EH (cell line): ENCODE measurements around the gene S100A6.

Experiments used
- DNase-seq: peaks from one replicate; pipeline ENCODE4 v3.0.0-alpha.2; 2015; ENCODE audit warnings: low read depth

The S100A6 gene

GRCh38 chr1:153545067-153546055, 9.6 kb upstream of the S100A6 start, which contains the start of gene S100A4:
S100A4 (minus strand) TSS chr1:153545806; CDS start chr1:153544794, 1,012 bp downstream.
- DNase-seq = peak; percentile 96

GRCh38 chr1:153544453-153545066, 8.8 kb upstream of the S100A6 start:
- no peak for DNase-seq

GRCh38 chr1:153543736-153544135, 7.9 kb upstream of the S100A6 start:
- no peak for DNase-seq

- no peak for DNase-seq
Observed at GRCh38 chr1:153542956-153543711, 7.3 kb upstream of the S100A6 start.

- no peak for DNase-seq
Observed at GRCh38 chr1:153541641-153542590, 6.1 kb upstream of the S100A6 start.

- peak; percentile 69 for DNase-seq
Observed at GRCh38 chr1:153540394-153541361, 4.9 kb upstream of the S100A6 start, which contains the start of gene S100A5. S100A5 (minus strand) TSS chr1:153540934; CDS start chr1:153540191, 743 bp downstream.

- DNase-seq = no peak
Observed at GRCh38 chr1:153539395-153540093, 3.8 kb upstream of the S100A6 start.

GRCh38 chr1:153538315-153538821, 2.6 kb upstream of the S100A6 start:
- peak; percentile 68 for DNase-seq

GRCh38 chr1:153537376-153537730, 1.6 kb upstream of the S100A6 start:
- no peak for DNase-seq

GRCh38 chr1:153536671-153537375, 1.0 kb upstream of the S100A6 start:
- DNase-seq = no peak

GRCh38 chr1:153536012-153536670, 350 bp upstream of the S100A6 start:
- peak; percentile 96 for DNase-seq

- DNase-seq = no peak
Observed at GRCh38 chr1:153534925-153535241, 908 bp downstream of the S100A6 start.

- peak; percentile 70 for DNase-seq
Observed at GRCh38 chr1:153534226-153534924, 1.4 kb downstream of the S100A6 start.

- peak; percentile 95 for DNase-seq
Observed at GRCh38 chr1:153533689-153534201, 2.0 kb downstream of the S100A6 start.

GRCh38 chr1:153532769-153533599, 2.8 kb downstream of the S100A6 start:
- peak; percentile 86 for DNase-seq

- no peak for DNase-seq
Observed at GRCh38 chr1:153532181-153532580, 3.6 kb downstream of the S100A6 start.
